OCI-LY3 (cell line): ENCODE data around the gene GPR132.

Experiments used
- CTCF ChIP-seq: fragments of 200-600, 300-600 bp; sonication (generic); IDR thresholded peaks from 2 replicates; pipeline ENCODE4 v1.5.1; 2014; ENCODE audit warnings: antibody characterized with exemption, low read length, low read depth
- EZH2phosphoT487 ChIP-seq: fragments of 200-600 bp; shearing (Covaris generic); IDR thresholded peaks from 2 replicates; pipeline ENCODE4 v1.6.1; 2018; ENCODE audit warnings: antibody characterized with exemption, mixed run types, low read depth

DNA sequence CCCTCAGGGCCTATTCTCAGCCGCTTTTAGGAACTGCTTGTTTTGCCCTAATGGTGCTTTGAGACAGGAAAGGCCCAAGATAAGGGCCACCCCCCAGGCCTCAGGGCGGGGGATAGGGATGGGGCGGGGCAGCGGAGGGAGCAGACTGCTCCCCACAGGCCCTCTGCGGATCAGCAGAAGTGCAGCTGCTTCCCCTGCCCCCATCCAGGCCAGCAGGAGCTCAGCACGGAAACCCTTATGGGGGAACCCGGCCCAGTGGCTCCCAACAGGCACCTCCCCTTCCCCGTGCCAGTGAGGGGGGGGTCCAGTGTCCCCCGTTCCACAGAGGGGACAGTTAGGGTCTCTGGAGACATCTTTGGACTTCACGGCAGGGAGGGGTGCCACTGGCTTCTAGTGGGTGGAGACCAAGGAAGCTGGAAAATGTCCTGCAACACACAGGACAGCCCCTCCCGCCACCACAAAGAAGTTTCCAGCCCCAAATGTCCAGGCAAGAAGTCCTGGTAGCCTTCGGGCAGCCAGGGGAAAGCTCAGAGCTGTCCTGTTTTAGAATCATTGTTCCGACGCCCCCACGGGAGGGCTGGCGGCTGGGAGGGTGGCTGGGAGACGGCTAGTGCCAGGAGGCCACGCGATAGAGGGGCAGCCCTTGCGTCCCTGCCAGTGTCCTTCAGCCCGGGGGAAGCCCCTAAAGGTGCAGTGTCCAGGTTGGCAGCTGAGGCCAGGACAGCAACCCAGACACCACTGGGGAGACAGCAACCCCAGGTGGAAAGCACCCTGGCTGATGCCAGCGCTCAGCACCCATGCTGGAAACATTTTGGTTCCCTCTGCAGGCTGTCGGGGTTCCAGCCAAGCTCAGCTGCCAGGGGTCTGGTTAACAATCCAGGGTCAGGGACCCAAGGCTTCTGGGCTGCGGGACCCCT, 10.4 kb upstream of the GPR132 start:
- TF ChIP-seq EZH2phosphoT487 = no peak
- TF ChIP-seq CTCF = peak; percentile 21
